HepG2 (cell line): ENCODE data around the gene TUT4. TPM values are rescaled to one million over a fixed set of nuclear protein-coding genes. Genes with fewer than 3 reads are reported as not detected.

ENCODE experiments used
- ARID4A ChIP-seq: sonication (generic); formaldehyde crosslinking; IDR thresholded peaks from 2 replicates; pipeline ENCODE4 v1.5.0; 2020; ENCODE audit warnings: mild to moderate bottlenecking, missing genetic modification reagents, borderline replicate concordance
- ATF3 ChIP-seq: sonication (generic); formaldehyde crosslinking; IDR thresholded peaks from 2 replicates; pipeline ENCODE4 v1.4.0; 2020; ENCODE audit warnings: missing genetic modification reagents
- CEBPB ChIP-seq: IDR thresholded peaks from 2 replicates; pipeline ENCODE4 v1.6.1; 2011; ENCODE audit warnings: low read depth, low read length, improper control_type of control experiment, borderline replicate concordance
- CENPT ChIP-seq: sonication (generic); formaldehyde crosslinking; IDR thresholded peaks from 2 replicates; pipeline ENCODE4 v1.8.0; 2022; ENCODE audit warnings: low read depth, mild to moderate bottlenecking, moderate library complexity, missing genetic modification reagents
- PATZ1 ChIP-seq: sonication (generic); formaldehyde crosslinking; IDR thresholded peaks from 2 replicates; pipeline ENCODE4 v1.4.0; 2020; ENCODE audit warnings: missing genetic modification reagents
- SPEN ChIP-seq: sonication (generic); formaldehyde crosslinking; IDR thresholded peaks from 2 replicates; pipeline ENCODE4 v1.5.1; 2020; ENCODE audit warnings: low read depth, mild to moderate bottlenecking, missing genetic modification reagents
- TGIF2 ChIP-seq: IDR thresholded peaks from 2 replicates; pipeline ENCODE4 v1.6.1; 2016; ENCODE audit warnings: control low read depth, missing compliant biosample characterization
- ZBTB40 ChIP-seq, 2 experiments: fragments of 450-650 bp in 1 of 2; sonication (generic) in 1 of 2; formaldehyde crosslinking in 1 of 2; IDR thresholded peaks; 2 replicates each; pipeline versions ENCODE4 v1.6.1 to v1.8.0; 2016 to 2022; ENCODE audit warnings: antibody characterized with exemption in 1 of 2, mild to moderate bottlenecking in 1 of 2, missing genetic modification reagents in 1 of 2
- ZMYM4 ChIP-seq: sonication (generic); formaldehyde crosslinking; IDR thresholded peaks from 2 replicates; pipeline ENCODE4 v1.8.1; 2023; ENCODE audit warnings: mild to moderate bottlenecking, missing genetic modification reagents
- polyA plus RNA-seq, 8 experiments: library from polyadenylated mRNA; depleted of rRNA in 3 of 8; stranded (reverse) in 7 of 8; unstranded in 1 of 8; fragments of >200 nt; fragmentation: Illumina TruSeq in 4 of 8; extraction: Trizol in 4 of 8; gene quantifications; 2 replicates each; pipeline versions ENCODE4 v1.2.1 to v1.2.3, GENCODE V29; 2011 to 2016; ENCODE audit warnings: low read depth in 4 of 8, missing spikeins in 1 of 8, mixed read lengths in 1 of 8; ENCODE audit not compliant: insufficient read depth in 1 of 8
- total RNA-seq, 5 experiments: library from RNA; depleted of rRNA; stranded (reverse); fragments of >200 nt; fragmentation: Illumina TruSeq; extraction: Trizol; gene quantifications; 2 replicates each; pipeline ENCODE4 v1.2.3, GENCODE V29; 2016; ENCODE audit warnings: low read depth in 1 of 5

TUT4 gene
- total and polyA plus RNA-seq, 2 of the 13 experiments (the other 11 are each of a cell fraction or from before 2014, with no cell fraction given) = 44.7 to 53.5 TPM

GRCh38 chr1:52552505-52553361 lies at the start of gene TUT4 (continued):
- no peak for TF ChIP-seq ZBTB40 (IDR thresholded peaks at IDR 0.05)
- peak; percentile 42; the same call in 1 of the 2 replicates for TF ChIP-seq ZBTB40 (CRISPR knock-in tag; IDR thresholded peaks at IDR 0.05)
- 0 out of 2 replicates have a peak, but pooled peaks have one; percentile 23 for TF ChIP-seq TGIF2 (CRISPR knock-in tag)
- peak; percentile 90 for TF ChIP-seq PATZ1 (CRISPR knock-in tag)
- TF ChIP-seq CEBPB = no peak
- peak; percentile 71 for TF ChIP-seq SPEN
- no peak for TF ChIP-seq CENPT (CRISPR knock-in tag)
- TF ChIP-seq ZMYM4 = peak; percentile 72; the same call in 1 of the 2 replicates
- TF ChIP-seq ARID4A (CRISPR knock-in tag) = peak; percentile 77; the same call in 1 of the 2 replicates
- TF ChIP-seq ATF3 (CRISPR knock-in tag) = peak; percentile 35; the same call in 1 of the 2 replicates
